HEK293 (cell line): ENCODE data around the gene POLR2L.

Source experiments
- CTCF ChIA-PET: fragments of 350-600 bp; formaldehyde crosslinking; extraction: SDS; loops from one replicate; lab custom pipeline; 2021; ENCODE audit warnings: antibody characterized with exemption; lab: Yijun Ruan, JAX
- POLR2A ChIA-PET: fragments of 300-600 bp; formaldehyde crosslinking; extraction: SDS; loops from one replicate; lab custom pipeline; 2020; ENCODE audit warnings: antibody characterized with exemption, inconsistent platforms; lab: Yijun Ruan, JAX
- H3K27ac ChIP-seq: fragments of 200-500 bp; sonication (Bioruptor generic); 2 replicates; pipeline ENCODE4 v1.5.1; 2014; ENCODE audit warnings: low read depth, low read length, control low read depth, inconsistent platforms; ENCODE audit errors: extremely low read depth
- H3K36me3 ChIP-seq, 2 experiments: fragments of 200-500 bp in 1 of 2; sonication (Bioruptor generic) in 1 of 2; 1 replicate in 1 of 2; 2 replicates in 1 of 2; pipeline ENCODE4 v1.5.1; 2014 to 2017; ENCODE audit warnings: inconsistent platforms in 2 of 2, low read length in 2 of 2; ENCODE audit not compliant: control insufficient read depth in 2 of 2, insufficient read depth in 1 of 2
- H3K4me1 ChIP-seq: fragments of 200-500 bp; sonication (Bioruptor generic); 2 replicates; pipeline ENCODE4 v1.5.1; 2014; ENCODE audit warnings: mild to moderate bottlenecking, low read length, inconsistent platforms; ENCODE audit not compliant: control insufficient read depth, insufficient read depth
- H3K4me3 ChIP-seq: 2 replicates; pipeline ENCODE4 v1.5.1; 2011; ENCODE audit warnings: low read depth, mild to moderate bottlenecking, control low read depth, low read length, moderate library complexity
- H3K9me3 ChIP-seq: fragments of 200-500 bp; sonication (Bioruptor generic); 2 replicates; pipeline ENCODE4 v1.5.1; 2014; ENCODE audit warnings: low read depth, low read length, inconsistent platforms; ENCODE audit not compliant: control insufficient read depth, insufficient read depth
- GLI2 ChIP-seq: fragments of 450-650 bp; formaldehyde crosslinking; IDR thresholded peaks from 2 replicates; pipeline ENCODE4; 2017; ENCODE audit warnings: missing biosample characterization, missing genetic modification characterization, low read depth, borderline replicate concordance
- HOXC10 ChIP-seq: sonication (generic); formaldehyde crosslinking; IDR thresholded peaks from 2 replicates; pipeline ENCODE4 v1.8.1; 2023; ENCODE audit warnings: mild to moderate bottlenecking, missing genetic modification reagents
- KLF1 ChIP-seq: fragments of 450-650 bp; formaldehyde crosslinking; IDR thresholded peaks from 2 replicates; pipeline ENCODE4 v1.5.1; 2016; ENCODE audit warnings: missing biosample characterization, missing genetic modification characterization
- ZBTB7A ChIP-seq: fragments of 450-650 bp; formaldehyde crosslinking; IDR thresholded peaks from 2 replicates; pipeline ENCODE4 v1.5.1; 2016; ENCODE audit warnings: low read depth, missing biosample characterization, missing genetic modification characterization
- ZFP69B ChIP-seq: fragments of 450-650 bp; formaldehyde crosslinking; IDR thresholded peaks from 2 replicates; pipeline ENCODE4 v1.5.1; 2016; ENCODE audit warnings: missing biosample characterization, missing genetic modification characterization
- ZNF157 ChIP-seq: fragments of 450-650 bp; formaldehyde crosslinking; IDR thresholded peaks from 2 replicates; pipeline ENCODE4 v1.5.1; 2016; ENCODE audit warnings: missing biosample characterization, missing genetic modification characterization
- ZNF214 ChIP-seq: fragments of 450-650 bp; formaldehyde crosslinking; IDR thresholded peaks from 2 replicates; pipeline ENCODE4 v1.5.1; 2017; ENCODE audit warnings: missing biosample characterization, mild to moderate bottlenecking, missing genetic modification characterization, borderline replicate concordance
- ZNF223 ChIP-seq: fragments of 450-650 bp; formaldehyde crosslinking; IDR thresholded peaks from 2 replicates; pipeline ENCODE4 v1.5.1; 2016; ENCODE audit warnings: missing biosample characterization, missing genetic modification characterization
- ZNF37A ChIP-seq: fragments of 450-650 bp; IDR thresholded peaks from 2 replicates; pipeline ENCODE4 v1.5.1; 2018; ENCODE audit warnings: missing biosample characterization, missing genetic modification characterization
- ZNF398 ChIP-seq: fragments of 450-650 bp; formaldehyde crosslinking; IDR thresholded peaks from 2 replicates; pipeline ENCODE4 v1.5.1; 2017; ENCODE audit warnings: missing biosample characterization, missing genetic modification characterization
- ZNF449 ChIP-seq: fragments of 450-650 bp; formaldehyde crosslinking; IDR thresholded peaks from 2 replicates; pipeline ENCODE4 v1.5.1; 2017; ENCODE audit warnings: missing biosample characterization, mild to moderate bottlenecking, missing genetic modification characterization, moderate library complexity
- ZNF600 ChIP-seq: fragments of 450-650 bp; formaldehyde crosslinking; IDR thresholded peaks from 2 replicates; pipeline ENCODE4 v1.5.1; 2016; ENCODE audit warnings: missing biosample characterization, missing genetic modification characterization
- ZNF670 ChIP-seq: fragments of 450-650 bp; formaldehyde crosslinking; IDR thresholded peaks from 2 replicates; pipeline ENCODE4 v1.5.1; 2016; ENCODE audit warnings: missing biosample characterization, missing genetic modification characterization, low read depth
- ZNF768 ChIP-seq: fragments of 450-650 bp; formaldehyde crosslinking; IDR thresholded peaks from 2 replicates; pipeline ENCODE4 v1.5.1; 2018; ENCODE audit warnings: missing biosample characterization, mild to moderate bottlenecking, missing genetic modification characterization
- ZNF843 ChIP-seq: fragments of 450-650 bp; formaldehyde crosslinking; IDR thresholded peaks from 2 replicates; pipeline ENCODE4 v1.5.1; 2016; ENCODE audit warnings: missing biosample characterization, missing genetic modification characterization
- ZXDB ChIP-seq: fragments of 450-650 bp; formaldehyde crosslinking; IDR thresholded peaks from 2 replicates; pipeline ENCODE4 v1.5.1; 2016; ENCODE audit warnings: missing biosample characterization, missing genetic modification characterization
- TF ChIP-seq, protein P1 (sequence below): fragments of 450-650 bp; formaldehyde crosslinking; IDR thresholded peaks from 2 replicates; pipeline ENCODE4 v1.5.1; 2016; ENCODE audit warnings: missing biosample characterization, missing genetic modification characterization, low read depth
- TF ChIP-seq, protein P2 (sequence below): fragments of 450-650 bp; formaldehyde crosslinking; IDR thresholded peaks from 2 replicates; pipeline ENCODE4 v1.5.1; 2016; ENCODE audit warnings: missing biosample characterization, missing genetic modification characterization, borderline replicate concordance
- TF ChIP-seq, protein P3 (sequence below): fragments of 450-650 bp; formaldehyde crosslinking; IDR thresholded peaks from 2 replicates; pipeline ENCODE4; 2016; ENCODE audit warnings: missing biosample characterization, missing genetic modification characterization
- TF ChIP-seq, protein P4 (sequence below): fragments of 450-650 bp; formaldehyde crosslinking; IDR thresholded peaks from 2 replicates; pipeline ENCODE4 v1.5.1; 2016; ENCODE audit warnings: missing biosample characterization, missing genetic modification characterization

The POLR2L gene

GRCh38 chr11:812390-812789, 29.9 kb downstream of the POLR2L start:
- ChIA-PET POLR2A (interaction anchor here (1.1 to 11.4 kb wide), 2 partner anchors 22 to 32 kb away, joined by 4 to 202 read pairs; partner anchors contain the start of genes CD151 and CRACR2B), CTCF (interaction anchor here (0.6 to 1.2 kb wide), 2 partner anchors 52 to 60 kb away, joined by 3 read pairs; no protein-coding TSS in a partner anchor)
- peaks cover 4 to 45% of the 10 kb centered on the region in 2 experiments; a peak in 2 of 3 replicates for H3K36me3 ChIP-seq
- H3K27ac ChIP-seq, result no peak overlapping the region
- TF ChIP-seq, protein P1, sequence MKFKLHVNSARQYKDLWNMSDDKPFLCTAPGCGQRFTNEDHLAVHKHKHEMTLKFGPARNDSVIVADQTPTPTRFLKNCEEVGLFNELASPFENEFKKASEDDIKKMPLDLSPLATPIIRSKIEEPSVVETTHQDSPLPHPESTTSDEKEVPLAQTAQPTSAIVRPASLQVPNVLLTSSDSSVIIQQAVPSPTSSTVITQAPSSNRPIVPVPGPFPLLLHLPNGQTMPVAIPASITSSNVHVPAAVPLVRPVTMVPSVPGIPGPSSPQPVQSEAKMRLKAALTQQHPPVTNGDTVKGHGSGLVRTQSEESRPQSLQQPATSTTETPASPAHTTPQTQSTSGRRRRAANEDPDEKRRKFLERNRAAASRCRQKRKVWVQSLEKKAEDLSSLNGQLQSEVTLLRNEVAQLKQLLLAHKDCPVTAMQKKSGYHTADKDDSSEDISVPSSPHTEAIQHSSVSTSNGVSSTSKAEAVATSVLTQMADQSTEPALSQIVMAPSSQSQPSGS, result no peak
- TF ChIP-seq, protein P2, sequence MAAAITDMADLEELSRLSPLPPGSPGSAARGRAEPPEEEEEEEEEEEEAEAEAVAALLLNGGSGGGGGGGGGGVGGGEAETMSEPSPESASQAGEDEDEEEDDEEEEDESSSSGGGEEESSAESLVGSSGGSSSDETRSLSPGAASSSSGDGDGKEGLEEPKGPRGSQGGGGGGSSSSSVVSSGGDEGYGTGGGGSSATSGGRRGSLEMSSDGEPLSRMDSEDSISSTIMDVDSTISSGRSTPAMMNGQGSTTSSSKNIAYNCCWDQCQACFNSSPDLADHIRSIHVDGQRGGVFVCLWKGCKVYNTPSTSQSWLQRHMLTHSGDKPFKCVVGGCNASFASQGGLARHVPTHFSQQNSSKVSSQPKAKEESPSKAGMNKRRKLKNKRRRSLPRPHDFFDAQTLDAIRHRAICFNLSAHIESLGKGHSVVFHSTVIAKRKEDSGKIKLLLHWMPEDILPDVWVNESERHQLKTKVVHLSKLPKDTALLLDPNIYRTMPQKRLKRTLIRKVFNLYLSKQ, result no peak
- TF ChIP-seq, protein P3, sequence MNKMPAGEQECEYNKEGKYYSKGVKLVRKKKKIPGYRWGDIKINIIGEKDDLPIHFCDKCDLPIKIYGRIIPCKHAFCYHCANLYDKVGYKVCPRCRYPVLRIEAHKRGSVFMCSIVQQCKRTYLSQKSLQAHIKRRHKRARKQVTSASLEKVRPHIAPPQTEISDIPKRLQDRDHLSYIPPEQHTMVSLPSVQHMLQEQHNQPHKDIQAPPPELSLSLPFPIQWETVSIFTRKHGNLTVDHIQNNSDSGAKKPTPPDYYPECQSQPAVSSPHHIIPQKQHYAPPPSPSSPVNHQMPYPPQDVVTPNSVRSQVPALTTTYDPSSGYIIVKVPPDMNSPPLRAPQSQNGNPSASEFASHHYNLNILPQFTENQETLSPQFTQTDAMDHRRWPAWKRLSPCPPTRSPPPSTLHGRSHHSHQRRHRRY (tag by site-specific recombination), result no peak
- no peak for TF ChIP-seq ZNF398
- no peak for TF ChIP-seq ZNF600 (tag by site-specific recombination)
- TF ChIP-seq ZNF157 (tag by site-specific recombination), result no peak
- TF ChIP-seq ZNF768 (tag by site-specific recombination), result no peak
- no peak for TF ChIP-seq ZNF223 (tag by site-specific recombination)
- TF ChIP-seq ZNF843 (tag by site-specific recombination), result no peak
- TF ChIP-seq ZBTB7A (tag by site-specific recombination), result no peak
- no peak for TF ChIP-seq KLF1 (tag by site-specific recombination)
- no peak for TF ChIP-seq ZNF214 (tag by site-specific recombination)
- TF ChIP-seq ZNF449 (tag by site-specific recombination), result no peak
- TF ChIP-seq GLI2 (tag by site-specific recombination), result no peak
- TF ChIP-seq ZXDB (tag by site-specific recombination), result no peak
- no peak overlapping the region for H3K4me3 ChIP-seq
- H3K4me1 ChIP-seq, result no peaks in the 10 kb centered on the region
- H3K9me3 ChIP-seq, result no peaks in the 10 kb centered on the region

- Histone ChIP-seq H3K4me1 (no peaks in the 10 kb centered on the region), H3K27ac (no peak overlapping the region), H3K4me3 (no peak overlapping the region), H3K36me3 (peaks cover 4 to 45% of the 10 kb centered on the region in 2 experiments; a peak in 2 of 3 replicates), H3K9me3 (no peaks in the 10 kb centered on the region)
- CTCF ChIA-PET, result interaction anchor here (0.6 to 1.2 kb wide), 6 partner anchors 13 to 61 kb away, joined by 3 to 6 read pairs (median 3); no protein-coding TSS in a partner anchor
- no peak for TF ChIP-seq ZFP69B (tag by site-specific recombination)
- no peak for TF ChIP-seq ZNF670 (tag by site-specific recombination)
- TF ChIP-seq ZNF843 (tag by site-specific recombination), result no peak
- TF ChIP-seq, protein P4, sequence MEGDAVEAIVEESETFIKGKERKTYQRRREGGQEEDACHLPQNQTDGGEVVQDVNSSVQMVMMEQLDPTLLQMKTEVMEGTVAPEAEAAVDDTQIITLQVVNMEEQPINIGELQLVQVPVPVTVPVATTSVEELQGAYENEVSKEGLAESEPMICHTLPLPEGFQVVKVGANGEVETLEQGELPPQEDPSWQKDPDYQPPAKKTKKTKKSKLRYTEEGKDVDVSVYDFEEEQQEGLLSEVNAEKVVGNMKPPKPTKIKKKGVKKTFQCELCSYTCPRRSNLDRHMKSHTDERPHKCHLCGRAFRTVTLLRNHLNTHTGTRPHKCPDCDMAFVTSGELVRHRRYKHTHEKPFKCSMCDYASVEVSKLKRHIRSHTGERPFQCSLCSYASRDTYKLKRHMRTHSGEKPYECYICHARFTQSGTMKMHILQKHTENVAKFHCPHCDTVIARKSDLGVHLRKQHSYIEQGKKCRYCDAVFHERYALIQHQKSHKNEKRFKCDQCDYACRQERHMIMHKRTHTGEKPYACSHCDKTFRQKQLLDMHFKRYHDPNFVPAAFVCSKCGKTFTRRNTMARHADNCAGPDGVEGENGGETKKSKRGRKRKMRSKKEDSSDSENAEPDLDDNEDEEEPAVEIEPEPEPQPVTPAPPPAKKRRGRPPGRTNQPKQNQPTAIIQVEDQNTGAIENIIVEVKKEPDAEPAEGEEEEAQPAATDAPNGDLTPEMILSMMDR (tag by site-specific recombination), result 0 out of 2 replicates have a peak, but pooled peaks have one; percentile 37
- no peak for TF ChIP-seq HOXC10 (CRISPR knock-in tag)
- no peak for TF ChIP-seq ZNF37A (tag by site-specific recombination)
- POLR2A ChIA-PET, result interaction anchor here (1.1 to 11.4 kb wide), 2 partner anchors 23 to 33 kb away, joined by 4 to 202 read pairs; partner anchors contain the start of genes CD151 and CRACR2B
Observed at GRCh38 chr11:811446-812245, 30.7 kb downstream of the POLR2L start.
